Bronchial epithelial cell (primary cell): ENCODE results near the gene MAP4. TPM values are rescaled to one million over a fixed set of nuclear protein-coding genes. Genes with fewer than 3 reads are reported as not detected.

ENCODE experiments used
- DNase-seq: peaks from one replicate; pipeline ENCODE4 v3.0.0-alpha.2; 2010; ENCODE audit warnings: low read depth
- FAIRE-seq: peaks from 2 replicates; lab custom pipeline; 2011; peaks lifted over from hg19 to GRCh38; lab: Jason Lieb, UNC
- H3K27me3 ChIP-seq: 2 replicates; pipeline ENCODE4 v1.5.1; 2011; ENCODE audit warnings: low read length; ENCODE audit not compliant: control insufficient read depth, insufficient read depth
- H3K36me3 ChIP-seq: 2 replicates; pipeline ENCODE4 v1.5.1; 2011; ENCODE audit warnings: low read length; ENCODE audit not compliant: control insufficient read depth, insufficient read depth
- H3K4me3 ChIP-seq: 2 replicates; pipeline ENCODE4 v1.5.1; 2011; ENCODE audit warnings: mild to moderate bottlenecking, low read depth, low read length, control low read depth
- total RNA-seq: library from RNA; depleted of rRNA; stranded (reverse); fragments of >200 nt; gene quantifications from 2 replicates; pipeline ENCODE4 v1.2.1, GENCODE V29; 2014
- TF ChIP-seq, protein P1 (sequence below): IDR thresholded peaks from 2 replicates; pipeline ENCODE4 v1.5.1; 2011; ENCODE audit warnings: mild to moderate bottlenecking, moderate library complexity, low read length, control low read depth, inconsistent platforms; ENCODE audit not compliant: insufficient read depth, severe bottlenecking

The MAP4 gene
- total RNA-seq, 1 donor from 2014 or later = 44.8 TPM

DNA sequence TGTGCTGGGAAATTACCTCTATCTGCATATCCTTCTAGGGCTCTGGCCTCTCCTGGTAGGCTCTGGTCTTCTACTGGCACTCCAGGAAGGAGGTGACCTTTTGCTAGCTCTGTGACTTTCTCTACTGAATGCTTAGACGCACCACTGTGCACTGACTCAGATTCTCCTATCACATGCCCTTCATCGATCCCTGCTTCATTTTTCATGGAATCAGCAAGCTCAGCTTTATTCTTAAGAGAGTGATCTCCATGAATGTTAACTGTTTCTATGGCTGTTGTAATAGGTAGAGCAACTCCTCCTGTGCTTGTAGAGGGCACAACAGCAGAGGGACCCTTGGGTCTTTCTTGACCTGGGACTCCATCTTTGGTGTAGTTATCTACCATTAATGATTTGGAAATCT lies 106.6 kb downstream of the MAP4 start:
- DNase-seq = no peak
- no peaks in the 10 kb centered on the region for H3K27me3 ChIP-seq
- no peak for FAIRE-seq
- H3K4me3 ChIP-seq = no peak overlapping the region
- TF ChIP-seq, protein P1, sequence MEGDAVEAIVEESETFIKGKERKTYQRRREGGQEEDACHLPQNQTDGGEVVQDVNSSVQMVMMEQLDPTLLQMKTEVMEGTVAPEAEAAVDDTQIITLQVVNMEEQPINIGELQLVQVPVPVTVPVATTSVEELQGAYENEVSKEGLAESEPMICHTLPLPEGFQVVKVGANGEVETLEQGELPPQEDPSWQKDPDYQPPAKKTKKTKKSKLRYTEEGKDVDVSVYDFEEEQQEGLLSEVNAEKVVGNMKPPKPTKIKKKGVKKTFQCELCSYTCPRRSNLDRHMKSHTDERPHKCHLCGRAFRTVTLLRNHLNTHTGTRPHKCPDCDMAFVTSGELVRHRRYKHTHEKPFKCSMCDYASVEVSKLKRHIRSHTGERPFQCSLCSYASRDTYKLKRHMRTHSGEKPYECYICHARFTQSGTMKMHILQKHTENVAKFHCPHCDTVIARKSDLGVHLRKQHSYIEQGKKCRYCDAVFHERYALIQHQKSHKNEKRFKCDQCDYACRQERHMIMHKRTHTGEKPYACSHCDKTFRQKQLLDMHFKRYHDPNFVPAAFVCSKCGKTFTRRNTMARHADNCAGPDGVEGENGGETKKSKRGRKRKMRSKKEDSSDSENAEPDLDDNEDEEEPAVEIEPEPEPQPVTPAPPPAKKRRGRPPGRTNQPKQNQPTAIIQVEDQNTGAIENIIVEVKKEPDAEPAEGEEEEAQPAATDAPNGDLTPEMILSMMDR = no peak
- peaks cover 4% of the 10 kb centered on the region for H3K36me3 ChIP-seq

DNA sequence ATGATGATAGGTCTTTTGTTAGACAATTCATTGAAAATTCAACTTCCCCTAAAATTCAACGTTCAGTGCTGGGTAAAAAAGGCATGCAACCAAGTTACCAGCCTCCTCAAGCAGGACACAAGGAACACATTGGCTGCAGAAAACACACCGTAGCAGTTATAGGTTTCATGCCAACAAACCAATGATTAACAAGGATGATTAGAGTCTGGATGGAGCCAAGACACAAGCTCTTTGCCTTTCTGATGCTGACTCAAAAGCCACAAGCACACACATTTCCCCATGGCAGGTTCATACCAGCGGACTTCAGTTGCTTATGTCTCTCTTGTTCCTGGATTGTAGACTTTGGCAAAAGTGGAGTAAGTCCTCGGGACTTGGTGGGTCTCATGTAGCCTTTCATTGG lies 107.5 kb downstream of the MAP4 start:
- no peak overlapping the region for H3K4me3 ChIP-seq
- no peaks in the 10 kb centered on the region for H3K27me3 ChIP-seq
- H3K36me3 ChIP-seq = peaks cover 4% of the 10 kb centered on the region
- TF ChIP-seq, protein P1 = no peak
- FAIRE-seq (no peak), DNase-seq (no peak)

DNA sequence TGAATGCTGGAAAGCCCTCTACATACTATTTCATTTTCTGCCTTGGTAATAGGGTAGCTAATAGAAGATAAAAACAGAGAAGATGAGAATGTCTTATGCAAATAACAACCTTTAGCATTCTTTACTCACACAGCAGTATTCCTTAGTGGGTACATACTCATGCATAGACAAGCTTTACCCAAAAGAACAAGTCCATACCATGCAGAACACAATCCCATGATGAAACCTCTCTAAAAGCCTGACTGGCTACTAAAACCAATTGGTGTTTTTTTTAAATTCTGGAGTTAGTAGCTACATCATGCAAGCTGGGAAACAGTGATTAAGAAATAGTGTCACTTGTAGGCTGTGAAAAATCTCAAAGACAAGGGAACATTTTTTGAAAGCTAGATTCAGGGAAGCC lies 108.4 kb downstream of the MAP4 start:
- Histone ChIP-seq H3K4me3 (no peak overlapping the region), H3K27me3 (no peaks in the 10 kb centered on the region), H3K36me3 (peaks cover 4% of the 10 kb centered on the region)
- peak; percentile 64 for DNase-seq
- FAIRE-seq = no peak
- TF ChIP-seq, protein P1 = no peak

DNA sequence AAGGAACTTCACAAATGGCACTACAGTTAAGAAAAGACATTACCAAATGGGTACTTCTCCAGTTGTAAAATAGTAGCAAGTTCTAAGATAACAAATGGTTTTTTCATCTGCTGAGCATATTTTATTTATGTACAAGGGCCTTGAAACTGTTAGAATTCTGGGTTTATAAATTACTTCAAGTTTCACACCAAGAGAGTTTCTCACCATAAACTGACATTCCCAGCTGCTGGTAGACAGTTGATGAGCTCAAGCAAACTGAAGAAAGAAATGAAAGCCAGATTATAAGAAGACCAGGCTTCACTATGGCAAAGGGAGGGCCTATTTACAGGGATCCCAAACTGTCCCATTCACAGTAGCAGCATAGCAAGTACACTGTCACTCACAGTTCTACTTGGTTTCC lies 113.5 kb downstream of the MAP4 start:
- no peak for FAIRE-seq
- Histone ChIP-seq H3K36me3 (peaks cover 4% of the 10 kb centered on the region), H3K4me3 (no peak overlapping the region), H3K27me3 (no peaks in the 10 kb centered on the region)
- TF ChIP-seq, protein P1 = no peak
- no peak for DNase-seq

DNA sequence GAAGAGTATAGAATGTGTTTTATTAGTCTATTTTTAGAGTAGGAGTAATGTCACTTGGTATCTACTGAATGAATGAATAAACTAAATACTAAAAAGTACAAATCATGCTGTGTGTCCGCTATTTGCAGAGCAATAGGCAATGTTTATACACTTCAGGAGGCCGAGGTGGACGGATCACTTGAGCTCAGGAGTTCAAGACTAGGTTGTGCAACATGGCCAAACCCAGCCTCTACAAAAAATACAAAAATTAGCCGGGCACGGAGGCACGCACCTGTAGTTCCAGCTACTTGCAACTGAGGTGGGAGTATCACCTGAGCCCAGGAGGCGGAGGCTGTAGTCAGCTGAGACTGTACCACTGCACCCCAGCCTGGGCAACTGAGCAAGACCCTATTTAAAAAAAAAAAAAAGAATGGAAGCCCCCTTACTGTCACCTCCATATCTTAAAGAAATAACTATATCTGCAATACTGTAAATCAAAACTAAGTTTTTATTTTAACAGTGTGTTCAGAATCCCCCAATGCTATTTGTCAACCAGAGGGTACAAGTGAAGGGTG lies 114.9 kb downstream of the MAP4 start:
- no peak overlapping the region for H3K4me3 ChIP-seq
- no peak for DNase-seq
- TF ChIP-seq, protein P1 = no peak
- H3K27me3 ChIP-seq = no peaks in the 10 kb centered on the region
- H3K36me3 ChIP-seq = peaks cover 4% of the 10 kb centered on the region
- FAIRE-seq = no peak
